NCI-H748 (cell line): ENCODE data around the gene MEIS2.
A peak's percentile ranks its signal among the peaks of the same experiment; 100 is the strongest.

ENCODE experiments used
- DNase-seq: peaks from one replicate; lab custom pipeline; 2025; ENCODE audit not compliant: unreplicated experiment; lab: John Stamatoyannopoulos, UW

The MEIS2 gene

DNA sequence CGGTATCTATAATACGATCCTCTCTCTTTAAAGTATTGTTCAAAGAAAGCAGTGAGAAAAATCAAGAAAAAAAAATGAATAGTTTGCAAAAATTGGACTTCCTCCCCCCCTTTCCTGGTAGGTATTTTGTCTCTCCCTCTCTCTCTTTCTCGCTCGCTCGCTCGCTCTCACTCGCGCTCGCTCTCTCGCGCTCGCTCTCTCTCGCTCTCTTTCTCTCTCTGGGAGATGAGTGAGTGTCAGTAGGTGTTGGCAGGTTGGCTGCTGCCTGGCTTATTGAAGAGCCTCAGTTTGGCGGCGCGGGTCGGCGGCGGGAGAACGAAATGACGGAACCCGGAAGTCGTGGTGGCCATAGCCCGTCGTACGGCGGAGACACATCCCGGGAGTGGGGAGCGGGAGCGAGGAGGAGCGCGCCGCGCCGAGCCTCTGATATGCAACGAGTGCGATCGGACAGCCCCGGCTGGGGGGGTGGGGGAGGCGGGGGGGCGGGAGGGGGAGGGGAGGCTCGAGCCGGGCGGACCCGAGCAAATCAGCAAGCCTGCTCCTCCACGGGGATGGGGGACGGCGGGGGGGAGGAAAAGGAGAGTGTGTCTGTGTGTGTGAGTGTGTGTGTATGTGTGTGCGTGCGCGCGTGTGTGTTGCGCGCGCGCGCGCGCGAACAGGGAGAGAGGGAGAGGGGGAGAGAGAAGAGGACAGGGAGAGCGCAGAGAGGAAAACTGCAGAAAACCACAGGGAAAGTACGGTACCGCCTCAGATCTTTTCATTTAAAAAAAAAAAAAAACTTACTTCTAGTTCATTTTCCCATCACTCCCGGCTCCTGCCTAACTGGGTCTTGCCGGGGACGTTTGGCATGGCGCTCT lies at the start of gene MEIS2:
Gene MEIS2 (minus strand): TSS at position 441 of the 857 bp plus-strand sequence. CDS start 1,083 bp downstream, outside the sequence.
- DNase-seq: peak; percentile 83

DNA sequence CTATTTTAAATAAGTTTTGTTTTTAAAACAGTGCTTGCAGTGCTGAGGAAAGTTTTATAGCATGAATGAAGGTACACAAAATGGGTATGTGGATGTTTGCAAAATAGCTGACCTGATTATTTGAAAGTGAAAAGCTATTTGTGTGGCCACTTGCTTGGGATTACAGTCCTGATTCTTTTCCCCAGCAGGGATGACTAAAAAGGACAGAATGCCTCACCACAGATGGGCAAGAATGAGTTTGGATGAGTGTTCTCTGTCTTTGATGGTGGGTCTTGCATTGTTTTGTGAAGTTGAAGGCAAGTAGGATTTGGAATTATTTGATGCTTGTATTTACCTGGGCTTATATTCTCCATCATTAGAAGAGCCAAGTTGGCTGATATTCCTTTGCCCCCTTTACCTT lies 48.8 kb upstream of the MEIS2 start:
- DNase-seq: no peak

DNA sequence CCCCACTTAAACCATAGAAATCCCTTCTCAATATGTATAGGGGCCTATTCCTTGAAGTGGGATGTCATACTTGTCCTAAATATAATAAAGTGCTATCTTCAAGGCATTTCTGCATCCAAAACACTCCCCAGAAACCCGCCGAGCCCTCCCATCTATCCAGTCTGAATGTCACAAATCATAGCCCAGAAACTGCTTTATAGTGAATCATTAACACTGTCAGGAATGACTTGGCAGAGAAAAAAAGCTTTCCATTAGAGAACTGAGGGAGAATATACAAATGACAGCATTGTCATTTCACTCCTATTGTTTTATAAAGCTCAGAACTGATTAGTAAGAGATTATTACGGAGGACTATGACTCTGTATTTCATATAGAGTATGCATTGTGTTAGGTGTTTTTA lies 48.4 kb upstream of the MEIS2 start:
- no peak for DNase-seq

DNA sequence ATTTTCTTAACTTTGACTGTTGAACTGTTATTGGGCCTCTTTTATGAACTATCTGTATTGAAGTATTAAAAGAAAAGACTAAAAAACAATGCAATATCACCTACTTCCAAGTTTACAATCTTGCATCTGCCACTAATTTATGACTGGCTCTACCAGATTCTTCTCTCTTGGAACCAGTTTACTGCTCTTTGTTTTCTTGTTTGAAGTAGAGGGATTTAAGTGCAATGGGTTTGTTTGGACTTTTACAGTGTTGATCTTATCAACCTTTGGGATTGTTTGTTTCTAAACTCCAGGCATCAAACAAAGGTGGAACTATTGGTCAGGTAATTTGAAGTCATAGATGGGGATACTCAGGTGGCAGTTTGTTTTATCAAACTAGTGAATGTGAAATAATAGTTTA lies 43.0 kb upstream of the MEIS2 start:
- no peak for DNase-seq

DNA sequence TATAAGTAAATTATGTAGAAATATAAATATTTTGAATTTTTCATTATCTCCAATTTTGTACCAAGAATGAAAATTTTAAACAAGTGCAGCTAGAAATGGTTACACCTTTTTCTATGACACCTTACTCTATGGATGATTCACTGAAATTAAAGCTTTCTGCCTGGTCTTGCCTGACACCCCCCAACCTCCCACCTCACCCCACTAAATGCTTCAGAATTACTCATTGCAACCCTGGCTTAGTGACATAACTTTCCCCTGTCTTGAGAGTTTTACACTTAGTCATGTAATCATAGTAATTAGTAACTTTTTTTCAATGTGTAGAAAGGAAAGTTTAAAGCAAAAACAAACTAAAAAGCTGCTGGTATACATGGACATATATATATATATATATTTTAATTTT lies 42.0 kb upstream of the MEIS2 start:
- DNase-seq: no peak

DNA sequence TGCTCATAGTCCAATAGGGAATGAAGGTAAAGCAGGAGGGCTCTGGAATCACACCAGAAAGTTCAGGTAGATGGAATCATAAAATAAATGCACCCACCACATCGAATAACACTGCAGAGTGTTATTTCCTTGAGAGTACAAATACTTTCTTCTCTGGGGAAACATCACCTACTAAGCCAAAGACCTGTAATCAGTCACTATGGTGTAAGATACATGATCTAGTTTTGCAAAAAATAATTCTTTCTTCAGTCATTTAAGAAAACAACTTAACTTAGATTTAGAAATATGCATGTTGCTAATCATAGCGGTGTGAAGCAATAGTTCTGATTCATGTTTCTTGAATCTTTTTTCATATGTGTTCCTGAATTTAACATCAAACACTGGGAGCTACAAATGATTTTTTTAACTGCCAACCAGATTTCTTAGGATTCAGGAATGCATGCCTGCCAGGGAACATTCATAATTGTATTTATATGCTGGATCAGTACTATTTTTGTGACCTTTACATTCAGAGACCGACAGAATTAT lies 40.2 kb upstream of the MEIS2 start:
- DNase-seq: no peak

DNA sequence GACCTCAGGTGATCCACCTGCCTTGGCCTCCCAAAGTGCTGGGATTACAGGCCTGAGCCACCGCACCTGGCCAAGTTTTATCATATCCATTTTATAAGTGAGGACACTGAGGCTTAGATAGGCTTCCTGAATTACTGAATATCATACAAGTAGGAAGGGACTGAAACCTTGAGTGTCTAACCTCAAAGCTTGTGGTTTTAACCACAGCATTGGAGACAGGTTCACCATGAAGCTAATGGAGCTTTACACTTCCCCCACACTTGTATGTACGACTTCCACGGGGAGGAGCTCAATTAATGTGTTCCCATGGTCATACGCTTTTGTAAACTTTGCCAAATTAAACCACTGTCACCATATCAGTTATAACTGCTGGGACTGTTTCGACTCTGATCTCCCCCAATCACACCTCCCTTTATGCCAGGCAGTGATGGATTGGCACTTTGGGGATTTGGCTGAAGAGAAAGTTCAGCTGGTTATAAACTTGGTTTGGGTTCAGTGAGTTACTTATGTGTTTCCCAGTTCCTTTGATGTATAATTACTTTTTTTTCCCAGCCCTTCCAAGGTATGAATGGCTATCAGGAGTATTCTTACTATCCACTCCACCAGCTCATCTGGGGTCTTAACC lies 38.4 kb upstream of the MEIS2 start:
- no peak for DNase-seq

DNA sequence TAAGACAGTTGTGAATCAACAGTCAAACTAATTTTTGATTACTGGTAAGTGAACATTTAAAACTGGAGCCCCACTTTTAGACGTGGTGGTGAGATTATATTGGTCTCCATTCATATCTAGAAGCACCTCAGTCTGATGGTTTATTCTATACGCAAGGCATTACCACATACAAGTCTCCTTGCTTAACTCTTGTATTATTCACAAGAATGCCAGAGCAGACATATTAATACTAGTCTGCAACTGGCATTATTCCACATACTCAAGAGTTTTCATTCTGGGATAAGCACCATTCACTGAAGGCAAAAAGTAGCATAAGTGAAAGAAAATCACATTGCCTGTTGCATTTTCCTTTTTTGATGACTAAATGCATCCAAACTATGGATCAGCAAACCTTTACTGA lies 36.9 kb upstream of the MEIS2 start:
- DNase-seq: no peak

DNA sequence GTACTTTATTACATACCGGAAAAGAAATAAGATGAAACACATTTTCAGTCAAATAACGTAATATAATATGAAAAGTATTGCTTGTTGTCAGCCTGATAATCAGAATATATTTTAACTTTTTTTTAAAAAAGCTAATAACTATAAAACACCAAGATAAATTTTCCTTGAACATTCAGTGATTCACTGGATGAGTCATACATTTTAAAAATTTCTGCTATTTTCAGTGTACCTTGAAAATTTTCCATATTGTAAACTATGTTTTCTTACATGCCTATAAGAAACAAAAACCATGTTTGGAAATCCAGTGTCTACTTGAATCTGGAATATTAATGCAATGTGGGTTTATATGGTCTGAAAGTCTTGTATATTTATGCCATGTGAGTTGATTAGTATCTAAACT lies 36.3 kb upstream of the MEIS2 start:
- no peak for DNase-seq

DNA sequence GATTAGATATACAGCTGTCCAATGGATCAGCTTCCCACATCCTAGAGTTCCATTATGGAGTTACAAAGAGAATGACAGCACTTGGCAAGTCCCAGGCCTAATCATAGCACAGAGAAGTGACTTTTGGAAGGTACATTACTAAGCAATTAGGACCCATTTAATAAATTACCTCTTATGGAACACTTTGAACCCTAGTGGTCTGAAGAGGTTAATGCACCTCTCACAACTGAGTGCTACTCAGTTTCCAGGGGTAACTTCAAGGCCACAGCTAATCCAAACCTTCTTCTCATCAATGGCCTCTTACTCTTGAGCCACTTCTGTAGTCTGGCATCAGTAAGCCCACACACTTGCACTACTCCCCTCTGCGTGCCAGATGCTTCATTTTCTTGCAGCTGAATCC lies 34.9 kb upstream of the MEIS2 start:
- no peak for DNase-seq

DNA sequence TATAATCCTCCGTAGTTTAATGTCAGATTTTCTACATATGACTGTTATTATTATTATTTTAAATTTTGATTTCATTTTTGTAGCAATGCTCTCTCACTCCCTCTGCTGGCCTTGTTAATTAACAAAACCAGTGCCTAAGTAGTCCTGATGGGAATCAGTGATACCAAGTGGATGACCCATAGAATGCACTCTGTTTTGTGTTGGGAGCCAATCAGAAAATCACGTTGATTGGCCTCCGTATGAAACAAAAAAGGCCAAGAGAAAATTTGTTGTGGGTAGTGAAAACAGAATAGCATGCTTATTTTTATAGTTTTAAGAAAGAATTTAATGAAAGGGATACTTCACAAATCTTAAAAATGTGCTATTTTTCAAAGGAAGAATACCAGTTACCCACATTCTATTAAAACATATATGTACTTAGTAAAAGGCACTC lies 34.4 kb upstream of the MEIS2 start:
- no peak for DNase-seq

DNA sequence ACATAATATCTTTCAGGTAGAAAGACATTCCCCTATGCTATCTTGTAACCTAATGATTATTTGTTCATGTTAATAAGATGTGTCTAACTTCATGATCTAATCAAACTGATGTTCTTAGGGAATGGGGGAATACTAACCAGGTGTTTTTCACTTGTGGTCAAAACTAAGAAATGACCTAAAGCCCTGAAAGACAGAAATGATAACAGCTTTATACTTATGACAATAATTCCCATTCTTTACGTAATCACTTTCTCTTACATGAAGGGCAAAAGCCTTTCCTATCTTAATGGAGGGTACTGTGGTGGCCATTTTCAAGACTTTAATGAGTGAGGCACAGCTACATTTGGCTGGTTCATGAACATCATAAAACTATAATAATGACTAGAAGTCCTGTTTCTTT lies 33.9 kb upstream of the MEIS2 start:
- DNase-seq: no peak

DNA sequence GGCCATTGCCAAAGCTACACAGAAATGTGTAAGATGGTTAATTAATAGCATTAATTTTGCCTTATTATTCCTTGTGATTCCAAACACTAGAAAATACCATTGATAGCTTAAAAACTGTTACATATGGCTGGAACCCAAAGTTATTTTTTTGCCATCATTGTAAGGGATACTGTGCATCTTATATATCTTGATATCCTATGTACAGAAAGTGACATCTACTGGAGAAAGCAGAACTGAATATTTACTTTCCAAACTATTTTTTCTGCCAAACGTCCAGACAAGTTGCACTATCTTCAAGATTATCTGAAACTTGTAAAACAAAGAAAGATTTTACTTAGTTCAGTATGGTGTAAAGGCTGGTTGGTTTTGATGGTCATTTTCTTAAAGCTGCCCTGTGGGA lies 33.3 kb upstream of the MEIS2 start:
- DNase-seq: no peak

DNA sequence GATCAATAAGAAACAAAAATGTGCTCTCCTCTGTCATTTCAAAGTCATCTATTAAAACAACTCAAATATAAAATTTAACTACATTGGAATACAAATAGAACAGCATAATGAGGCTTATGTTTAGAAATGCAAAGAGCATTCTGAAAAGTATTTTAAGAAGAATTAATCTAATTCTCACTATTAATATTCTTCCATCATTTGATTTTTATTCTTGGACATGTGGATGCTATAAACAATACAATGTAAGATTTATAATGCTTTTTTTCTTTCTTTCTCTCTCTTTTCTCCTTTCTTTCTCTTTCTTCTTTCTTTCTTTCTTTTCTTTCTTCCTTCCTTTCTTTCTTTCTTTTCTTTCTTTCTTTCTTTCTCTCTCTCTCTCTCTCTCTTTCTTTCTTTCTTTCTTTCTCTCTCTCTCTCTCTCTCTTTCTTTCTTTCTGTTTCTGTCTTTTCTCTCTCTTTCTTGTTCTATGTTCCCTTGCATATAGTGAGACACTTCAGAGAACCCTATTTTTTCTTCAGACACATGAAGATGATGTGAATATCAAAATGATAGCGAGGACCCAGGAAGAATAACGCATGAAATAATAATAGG lies 32.6 kb upstream of the MEIS2 start:
- no peak for DNase-seq

DNA sequence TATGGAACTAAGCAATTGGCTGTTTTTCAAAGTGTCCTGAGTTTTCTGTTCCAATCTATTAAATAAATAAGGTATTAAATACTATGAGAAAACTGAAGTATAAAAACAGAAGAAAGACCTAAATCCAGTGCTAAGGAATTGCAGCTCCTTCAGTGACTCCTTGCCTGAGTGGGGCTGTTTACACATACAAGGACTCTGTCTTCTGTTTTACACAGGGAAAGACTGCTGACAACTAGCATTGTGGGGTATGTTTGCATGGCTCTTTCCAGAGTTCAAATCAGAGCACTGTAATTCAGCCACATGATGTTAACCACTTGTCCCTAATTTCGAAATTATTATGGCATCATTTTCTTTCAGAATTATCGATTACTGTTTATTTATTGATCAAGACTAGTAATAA lies 31.3 kb upstream of the MEIS2 start:
- DNase-seq: no peak

DNA sequence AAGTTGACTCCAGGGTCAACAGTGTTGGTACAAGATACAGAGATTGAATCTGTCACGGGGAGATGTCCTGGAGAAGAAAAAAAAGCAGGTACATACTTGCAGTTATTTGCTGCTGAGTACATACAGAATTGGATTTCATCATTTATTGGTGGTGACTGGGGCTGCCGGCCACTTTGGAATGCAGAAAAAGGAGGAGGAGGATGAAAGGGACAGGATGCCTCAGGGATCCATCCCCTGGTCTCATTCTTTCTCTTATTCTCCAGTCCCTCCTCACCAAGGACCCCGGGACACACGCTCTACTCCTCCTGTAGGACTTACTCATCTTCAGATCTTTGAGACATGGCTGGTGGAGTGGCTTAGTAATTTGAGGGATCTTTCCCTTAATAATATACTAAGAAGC lies 30.0 kb upstream of the MEIS2 start:
- no peak for DNase-seq

DNA sequence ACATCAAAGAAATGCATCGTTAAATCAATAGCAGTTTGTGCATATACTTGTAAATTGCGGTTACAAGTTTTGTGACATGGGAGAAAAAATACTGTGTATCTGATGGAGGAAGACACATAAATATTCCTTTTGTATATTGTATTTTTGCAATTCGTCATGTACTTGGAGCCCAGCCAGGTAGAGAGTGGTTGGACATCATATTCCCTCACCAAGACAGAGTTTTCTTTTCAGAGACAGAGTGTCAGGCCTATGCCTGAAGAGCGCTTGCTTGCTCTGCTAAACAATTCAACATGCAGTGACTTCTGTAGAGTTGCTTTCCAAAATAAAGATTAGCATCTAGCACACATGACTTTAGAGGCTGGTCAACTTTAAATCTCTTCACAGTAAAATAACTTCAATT lies 24.8 kb upstream of the MEIS2 start:
- DNase-seq: no peak

DNA sequence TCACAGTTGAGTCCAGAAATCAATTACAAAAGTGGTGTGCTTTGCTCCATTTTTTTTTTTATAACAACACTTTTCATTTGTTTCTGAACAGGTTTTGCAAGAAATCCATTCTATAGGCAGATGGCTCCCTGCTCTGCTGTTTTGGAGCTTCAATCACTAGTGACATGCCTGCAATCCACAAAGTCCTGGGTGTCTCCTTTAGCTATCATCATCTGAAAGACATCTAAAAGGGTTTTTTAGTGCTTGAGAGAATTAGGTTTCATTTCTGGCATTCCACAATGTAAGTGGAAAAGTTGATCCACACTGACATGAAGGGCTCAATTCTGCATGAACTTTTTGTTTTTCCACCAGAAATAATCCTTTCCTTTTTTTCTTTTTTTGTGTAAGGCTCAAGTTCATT lies 24.0 kb upstream of the MEIS2 start:
- DNase-seq: no peak

DNA sequence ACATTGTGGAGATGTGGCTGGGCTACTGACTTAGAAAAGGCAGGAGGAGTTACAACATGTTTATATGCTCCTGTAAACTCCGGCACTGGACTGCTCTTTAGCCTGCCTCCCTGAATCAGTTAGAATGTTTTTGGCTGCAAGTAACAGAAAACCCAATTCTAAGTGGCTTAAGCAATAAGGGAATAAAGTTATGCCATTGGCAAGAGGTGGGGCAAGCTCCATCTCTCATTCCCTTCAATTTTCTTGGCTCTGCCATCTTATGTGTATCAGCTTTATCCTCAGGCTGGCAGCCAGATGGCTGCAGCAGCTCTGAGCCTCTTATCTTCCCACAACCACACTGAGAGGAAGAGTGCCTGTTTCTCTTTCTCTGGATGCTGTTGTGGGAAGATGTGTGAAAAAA lies 22.4 kb upstream of the MEIS2 start:
- DNase-seq: no peak

DNA sequence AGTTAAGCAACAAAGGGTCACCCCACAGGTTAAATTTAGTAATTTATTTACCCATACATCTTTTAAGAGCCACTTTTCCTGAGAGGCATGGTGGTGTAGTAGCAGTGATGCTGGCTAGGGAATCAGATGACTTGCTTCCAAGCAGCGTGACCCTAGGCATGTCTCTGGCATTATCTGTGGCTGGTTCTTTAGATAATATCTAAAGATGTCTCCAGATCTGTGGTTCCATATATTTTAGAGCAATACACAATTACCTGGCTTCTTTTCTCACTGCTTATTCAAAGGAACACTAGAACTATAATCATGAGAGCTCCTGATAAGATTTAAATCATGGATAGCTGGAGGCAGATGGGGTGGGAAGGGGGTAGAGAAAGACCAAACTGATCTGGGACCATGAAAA lies 21.1 kb upstream of the MEIS2 start:
- DNase-seq: no peak

DNA sequence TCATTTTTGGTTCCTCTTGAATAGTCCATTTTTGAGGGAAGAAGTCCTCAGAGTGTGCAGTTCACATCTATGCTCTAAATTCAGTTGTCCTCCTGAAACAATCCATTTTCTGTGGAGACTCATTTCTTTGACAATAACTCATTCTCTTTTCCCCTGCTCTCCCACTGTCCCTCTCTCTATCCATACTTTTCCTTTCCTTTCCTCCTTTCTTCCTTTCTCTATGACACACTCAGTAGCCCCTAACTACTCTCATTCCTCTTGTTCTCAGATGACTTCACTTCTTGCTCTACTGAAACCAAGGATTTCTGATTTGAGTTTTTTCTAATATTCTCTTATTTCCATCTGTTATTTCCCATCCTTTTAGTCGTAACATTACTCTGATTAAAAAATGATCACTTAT lies 16.7 kb upstream of the MEIS2 start:
- DNase-seq: no peak

DNA sequence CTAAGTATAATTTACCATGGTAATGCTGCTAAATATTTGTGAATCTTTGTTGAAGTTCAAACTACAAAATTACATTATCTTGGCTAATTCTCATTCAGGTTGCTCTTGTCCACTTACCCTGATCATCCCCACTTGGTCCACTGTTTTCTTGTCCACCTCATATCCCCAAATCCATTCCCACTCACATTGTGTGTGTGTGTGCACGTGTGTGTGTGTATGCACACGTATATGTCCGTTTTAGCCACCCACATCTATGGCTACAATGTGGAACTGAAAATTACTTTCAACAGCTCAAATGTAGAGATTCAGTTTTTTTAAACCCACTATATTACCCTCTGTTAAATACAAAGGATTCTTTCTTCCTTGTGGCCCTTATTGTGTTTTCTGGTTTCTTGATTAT lies 15.2 kb upstream of the MEIS2 start:
- no peak for DNase-seq
